Measurements from ENCODE around the gene PGAP1. TPM values are rescaled to one million over a fixed set of nuclear protein-coding genes. Genes with fewer than 3 reads are reported as not detected.

Gene PGAP1
- total RNA-seq, 1 donor, result 11.7 TPM

- no peak for TF ChIP-seq CTCF (IDR thresholded peaks at IDR 0.05; ENCODE audit: insufficient read depth, low read depth, low read length)
- no peak for DNase-seq (ENCODE audit: low read depth)
- H3K4me3 ChIP-seq (ENCODE audit: low read depth, low read length), result no peak overlapping the region
These were observed 81.1 kb downstream of the PGAP1 start for GRCh38 chr2:196845371-196845770.

GRCh38 chr2:196840171-196840570 is 86.3 kb downstream of the PGAP1 start:
- no peak for TF ChIP-seq CTCF (IDR thresholded peaks at IDR 0.05; ENCODE audit: insufficient read depth, low read depth, low read length)
- no peak overlapping the region for H3K4me3 ChIP-seq (ENCODE audit: low read depth, low read length)
- no peak for DNase-seq (ENCODE audit: low read depth)

- TF ChIP-seq CTCF (IDR thresholded peaks at IDR 0.05; ENCODE audit: insufficient read depth, low read depth, low read length), result no peak
- H3K4me3 ChIP-seq (ENCODE audit: low read depth, low read length), result no peak overlapping the region
- DNase-seq (ENCODE audit: low read depth), result peak; percentile 21
These were observed 86.9 kb downstream of the PGAP1 start for GRCh38 chr2:196839574-196839973.

- TF ChIP-seq CTCF (IDR thresholded peaks at IDR 0.05; ENCODE audit: insufficient read depth, low read depth, low read length), result no peak
- H3K4me3 ChIP-seq (ENCODE audit: low read depth, low read length), result no peak overlapping the region
- peak; percentile 54 for DNase-seq (ENCODE audit: low read depth)
These were observed 90.1 kb downstream of the PGAP1 start for GRCh38 chr2:196836440-196836839.

- no peak for DNase-seq (ENCODE audit: low read depth)
- H3K4me3 ChIP-seq (ENCODE audit: low read depth, low read length), result no peak overlapping the region
- no peak for TF ChIP-seq CTCF (IDR thresholded peaks at IDR 0.05; ENCODE audit: insufficient read depth, low read depth, low read length)
These were observed 95.8 kb downstream of the PGAP1 start for GRCh38 chr2:196830701-196831100.

GRCh38 chr2:196827356-196827755 is 99.2 kb downstream of the PGAP1 start:
- H3K4me3 ChIP-seq (ENCODE audit: low read depth, low read length), result no peak overlapping the region
- no peak for DNase-seq (ENCODE audit: low read depth)
- no peak for TF ChIP-seq CTCF (IDR thresholded peaks at IDR 0.05; ENCODE audit: insufficient read depth, low read depth, low read length)

GRCh38 chr2:196823750-196824522 is 102.6 kb downstream of the PGAP1 start:
- peak; percentile 71 for DNase-seq (ENCODE audit: low read depth)
- no peak overlapping the region for H3K4me3 ChIP-seq (ENCODE audit: low read depth, low read length)
- no peak for TF ChIP-seq CTCF (IDR thresholded peaks at IDR 0.05; ENCODE audit: insufficient read depth, low read depth, low read length)

Data from fibroblast of villous mesenchyme (primary cell).